ENCODE results near the gene YTHDF1. TPM values are rescaled to one million over a fixed set of nuclear protein-coding genes. Genes with fewer than 3 reads are reported as not detected.
"Not testable (repeated sequence)": the region's sequence is repeated elsewhere in the genome, so short reads cannot be mapped to it uniquely, and the experiment has no call there.

YTHDF1 gene
- total RNA-seq, 2 experiments from 2014 or later = 42.6 to 43.9 TPM

DNA sequence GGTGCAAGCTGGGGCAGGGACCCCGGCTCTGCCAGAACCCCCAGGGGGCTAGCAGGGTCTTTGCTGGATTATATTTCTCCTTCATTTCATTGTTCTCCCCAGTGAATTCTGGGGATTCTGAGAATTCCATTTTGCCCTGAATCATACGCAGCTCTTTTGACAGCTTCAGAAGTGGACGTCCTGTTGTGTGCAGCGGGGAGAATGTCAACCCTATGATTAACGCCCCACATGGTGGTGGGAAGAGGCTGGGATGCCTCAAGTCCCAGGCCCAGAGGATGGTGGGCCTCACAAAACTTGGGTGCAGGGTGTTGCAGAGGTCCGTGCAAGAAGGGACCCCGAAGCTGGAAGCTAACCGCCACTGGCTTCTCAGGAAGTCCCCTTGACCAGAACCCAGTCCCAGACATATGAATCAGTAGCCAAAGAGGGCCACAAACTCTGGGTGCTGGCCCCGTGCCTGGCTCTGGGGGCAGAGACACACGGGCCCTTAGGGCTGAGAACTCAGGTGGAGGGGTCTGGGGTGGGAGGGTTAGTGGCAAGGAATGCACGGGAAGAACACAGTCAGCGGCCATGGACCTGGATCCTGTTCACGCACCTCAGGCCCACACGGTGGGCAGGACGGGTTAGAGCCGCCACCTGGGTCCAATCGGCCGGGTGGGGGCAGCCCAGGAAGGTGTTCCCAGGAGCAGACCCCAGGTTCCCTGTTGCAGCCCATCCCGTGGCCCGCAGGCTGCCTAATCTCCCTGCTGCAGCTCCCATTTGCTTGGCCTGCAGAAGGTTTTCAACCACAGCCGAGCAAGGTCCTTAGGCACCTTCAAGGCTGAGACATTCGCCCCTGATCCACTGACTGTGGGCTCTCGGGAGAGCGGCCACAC, 51.2 kb downstream of the YTHDF1 start:
- POLR2A ChIA-PET = no interaction called here
- CTCF ChIA-PET = no interaction called here

DNA sequence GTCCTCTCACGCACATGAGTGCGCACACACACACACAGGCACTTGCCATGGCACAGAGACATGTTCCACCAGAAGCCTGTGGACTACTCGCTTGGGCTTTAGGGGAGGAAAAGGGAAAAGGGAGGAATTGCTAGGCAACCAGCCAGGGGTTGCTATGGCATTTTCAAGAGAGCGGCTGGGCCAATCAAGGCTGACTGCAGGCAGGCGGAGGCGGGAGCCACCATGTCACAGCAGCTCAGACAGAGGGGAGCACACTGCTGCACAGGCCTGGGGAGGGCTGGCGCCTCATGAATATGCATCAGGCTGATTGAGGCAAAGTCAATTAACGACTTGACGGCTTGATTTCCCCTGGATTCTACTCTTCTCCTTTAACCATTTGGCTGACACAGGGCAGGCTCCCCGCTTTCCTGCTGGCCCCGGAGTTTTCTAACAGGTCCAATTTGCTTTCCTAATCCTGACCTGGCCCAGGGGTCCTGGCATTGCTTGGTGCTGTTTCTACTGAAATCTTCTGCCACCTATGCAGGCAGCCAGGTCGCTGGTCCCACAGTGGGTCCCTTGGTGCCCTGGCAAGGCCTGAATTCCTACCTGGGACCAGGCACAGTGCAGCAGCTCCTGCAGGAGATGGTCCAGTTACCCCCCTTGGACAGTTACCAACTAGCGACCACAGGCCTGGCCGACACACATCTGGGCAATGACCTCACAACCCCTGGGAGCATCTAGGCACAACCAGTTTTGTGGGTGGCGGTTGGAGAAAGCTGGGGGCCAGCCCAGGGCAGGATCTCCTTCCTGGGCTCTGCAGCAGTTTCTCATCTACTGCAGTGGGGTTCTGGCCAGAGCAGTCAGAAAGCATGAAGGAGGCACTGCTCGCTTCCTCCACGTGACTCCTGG, 52.1 kb downstream of the YTHDF1 start:
- POLR2A ChIA-PET = no interaction called here
- CTCF ChIA-PET = no interaction called here

DNA sequence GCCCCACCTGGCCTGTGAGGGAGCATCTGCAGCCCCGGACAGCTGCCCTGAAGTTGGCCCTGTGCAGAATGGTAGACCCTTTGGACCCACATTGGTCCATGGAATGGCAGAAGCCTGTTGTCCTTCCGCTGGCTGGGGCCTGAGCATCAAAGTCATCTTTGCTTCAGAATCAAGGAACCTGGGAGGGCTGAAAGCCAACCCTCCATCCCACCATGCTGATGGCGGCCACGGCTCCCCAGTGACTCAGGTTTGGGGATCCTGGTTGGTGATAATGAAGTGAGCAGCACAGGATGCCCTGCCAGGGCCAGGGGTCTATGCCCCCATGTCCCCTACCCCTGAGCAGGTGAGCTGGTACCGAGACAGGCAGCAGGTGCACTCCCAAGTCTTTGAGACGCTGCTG, 52.8 kb downstream of the YTHDF1 start:
- CTCF ChIA-PET = no interaction called here
- POLR2A ChIA-PET = no interaction called here

DNA sequence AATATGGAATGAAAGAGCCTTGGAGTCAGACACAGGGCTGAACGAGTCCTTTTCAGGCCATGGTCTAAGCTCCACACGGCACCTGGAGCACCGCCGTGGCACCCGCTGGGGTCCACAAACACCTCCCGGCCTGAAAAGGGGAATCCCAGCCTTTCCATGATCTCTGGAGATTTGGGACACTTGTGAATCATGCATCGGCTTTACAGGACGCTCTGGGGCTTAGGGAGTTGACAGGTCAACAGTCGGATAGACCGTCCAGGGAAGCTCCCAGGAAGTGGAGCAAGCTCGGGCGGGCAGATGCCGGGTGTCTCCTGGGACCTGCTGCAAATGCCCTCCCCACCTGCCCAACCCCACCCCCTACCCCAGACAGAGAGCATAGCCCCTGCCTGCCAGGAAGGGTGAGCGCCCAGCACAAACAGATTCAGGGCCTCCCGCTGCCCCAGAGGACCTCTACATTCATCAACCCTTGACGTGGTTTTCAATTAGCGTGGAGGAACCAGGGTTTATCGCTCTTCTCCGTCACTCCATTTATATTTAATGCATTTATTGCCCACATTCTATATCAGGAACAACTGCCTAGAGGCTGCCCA, 53.6 kb downstream of the YTHDF1 start:
- POLR2A ChIA-PET = no interaction called here
- CTCF ChIA-PET = no interaction called here

DNA sequence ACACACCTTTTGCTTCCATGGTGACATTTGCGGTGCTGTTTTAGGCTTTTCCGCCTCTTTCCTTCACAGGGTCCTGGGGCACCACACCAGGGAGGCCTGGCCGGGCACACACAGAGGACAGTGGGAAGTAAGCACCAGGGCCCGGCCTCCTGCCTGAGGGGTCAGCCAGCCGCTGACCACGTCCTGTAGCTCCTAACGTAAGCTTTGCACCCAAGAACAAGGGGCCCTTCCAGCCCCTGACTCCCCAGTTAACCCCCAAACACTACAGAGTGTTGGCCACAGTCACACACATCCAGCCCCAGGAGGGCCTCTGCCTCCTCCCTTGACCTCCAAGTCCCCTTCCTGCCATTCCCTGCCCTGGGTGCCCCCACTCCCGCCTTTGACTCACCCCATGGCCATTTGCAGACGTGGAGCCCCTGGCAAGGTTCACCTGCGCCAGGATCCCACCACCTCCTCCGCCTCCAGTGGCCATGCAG, 54.7 kb downstream of the YTHDF1 start:
- ChIA-PET CTCF (no interaction called here), POLR2A (no interaction called here)

DNA sequence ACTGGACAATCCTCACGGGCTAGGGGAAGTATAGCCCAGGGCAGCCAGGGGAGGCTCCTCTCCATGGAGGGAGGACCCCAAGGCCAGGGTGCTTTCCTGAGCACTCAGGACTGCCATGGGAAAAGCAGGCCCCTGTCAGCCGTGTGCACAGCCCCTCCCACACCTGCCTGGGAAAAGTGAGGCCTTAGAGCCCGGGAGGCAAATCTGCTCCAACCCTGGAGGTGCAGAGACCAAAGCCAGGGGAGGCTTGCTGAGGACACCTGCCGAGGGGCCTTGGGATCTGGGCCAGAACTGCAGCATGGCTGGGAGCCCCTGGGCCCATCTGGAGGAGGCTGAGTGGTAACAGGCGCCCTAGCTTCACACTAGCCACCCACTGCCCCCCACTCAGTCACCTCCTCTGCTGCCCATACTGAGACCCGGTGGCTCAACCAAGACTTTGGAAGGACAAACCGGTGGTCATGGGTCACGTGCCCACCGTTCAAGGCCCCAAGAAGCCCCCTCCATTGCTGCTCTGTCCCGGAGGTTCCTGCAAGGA, 55.2 kb downstream of the YTHDF1 start:
- POLR2A ChIA-PET = no interaction called here
- CTCF ChIA-PET = no interaction called here

DNA sequence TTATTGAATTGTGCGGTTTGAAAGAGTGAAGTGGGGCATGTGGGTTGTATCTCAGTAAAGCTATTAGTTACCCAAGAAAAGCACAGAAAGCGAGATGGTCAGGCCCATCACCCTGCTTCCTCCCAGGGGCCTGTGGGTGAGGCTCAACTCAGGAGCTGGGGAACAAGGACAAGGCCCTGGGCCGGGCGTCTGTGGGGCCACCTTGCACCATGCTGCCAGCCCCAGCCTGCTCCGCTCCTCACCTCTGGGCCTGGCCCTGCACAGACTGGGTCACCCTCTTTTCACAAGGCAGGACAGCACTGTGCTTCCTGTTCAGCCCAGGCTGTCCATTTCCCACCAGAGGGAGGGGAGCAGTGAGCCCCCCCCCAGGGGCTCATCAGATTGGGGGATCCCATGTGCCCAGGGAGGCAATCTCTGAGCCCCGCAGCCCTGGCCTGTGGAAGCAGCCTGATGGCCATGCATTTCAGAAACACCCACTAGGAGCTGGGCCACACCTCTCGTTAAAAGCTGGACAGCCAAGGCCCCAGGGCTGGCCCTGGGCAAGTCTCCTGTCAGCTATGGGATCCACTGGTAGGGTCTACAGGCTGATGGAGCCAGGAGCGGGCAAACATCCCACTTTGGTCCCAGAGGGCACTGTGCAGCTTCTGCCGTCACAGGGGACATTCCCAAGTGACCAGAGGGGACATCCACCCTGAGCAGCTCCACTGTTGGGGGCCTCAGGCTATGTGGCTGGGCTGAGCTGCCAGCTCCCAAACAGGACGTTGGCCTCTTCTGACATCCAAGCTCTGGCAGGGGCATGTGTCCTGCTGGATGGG, 55.9 kb downstream of the YTHDF1 start:
- CTCF ChIA-PET = no interaction called here
- POLR2A ChIA-PET = no interaction called here

DNA sequence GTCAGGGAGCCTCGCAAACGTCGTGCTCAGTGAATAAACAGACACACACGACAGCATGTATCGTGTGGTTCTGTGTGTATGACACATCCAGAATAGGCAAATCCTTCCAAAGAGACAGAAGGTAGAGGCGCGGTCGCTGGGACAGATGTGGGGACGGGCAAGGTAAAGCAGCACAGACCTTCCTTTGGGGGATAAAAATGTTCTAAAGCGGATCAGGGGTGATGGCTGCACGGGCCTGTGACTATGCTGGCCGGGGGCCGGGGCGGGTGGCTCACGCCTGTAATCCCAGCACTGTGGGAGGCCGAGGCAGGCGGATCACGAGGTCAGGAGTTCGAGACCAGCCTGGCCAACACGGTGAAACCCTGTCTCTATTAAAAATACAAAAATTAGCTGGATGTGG, 56.7 kb downstream of the YTHDF1 start:
- CTCF ChIA-PET, POLR2A ChIA-PET: not testable (repeated sequence)

DNA sequence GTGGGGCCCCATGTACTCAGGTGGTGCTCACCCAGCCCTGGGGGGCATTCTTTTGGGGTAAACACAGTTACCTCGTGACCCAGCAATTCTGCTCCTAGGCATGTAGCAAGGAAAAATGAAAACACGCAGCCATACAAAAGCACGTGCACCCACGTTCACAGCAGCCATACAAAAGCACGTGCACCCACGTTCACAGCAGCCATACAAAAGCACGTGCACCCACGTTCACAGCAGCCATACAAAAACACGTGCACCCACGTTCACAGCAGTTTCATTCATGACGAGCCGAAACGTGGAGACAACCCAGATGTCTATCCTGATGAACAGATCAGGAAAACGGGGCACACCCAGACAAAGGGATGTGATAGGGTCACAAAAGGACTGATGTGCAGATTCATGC, 57.1 kb downstream of the YTHDF1 start:
- POLR2A ChIA-PET = no interaction called here
- CTCF ChIA-PET = no interaction called here

DNA sequence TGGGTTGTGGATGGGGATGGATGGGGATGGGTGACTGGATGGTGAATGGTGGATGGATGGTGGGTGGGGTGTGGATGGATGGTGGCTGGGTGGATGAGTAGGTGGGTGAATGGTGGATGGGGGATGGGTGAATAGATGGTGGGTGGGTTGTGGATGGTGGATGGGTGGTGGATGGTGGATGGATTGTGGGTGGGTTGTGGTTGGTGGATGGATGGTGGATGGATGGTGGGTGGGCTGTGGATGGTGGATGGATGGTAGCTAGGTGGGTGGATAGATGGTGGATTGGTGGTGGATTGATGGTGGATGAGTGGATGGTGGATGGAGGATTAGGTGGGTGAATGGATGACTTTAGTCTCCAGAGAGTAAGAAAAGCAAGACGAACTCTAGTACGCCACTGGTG, 57.6 kb downstream of the YTHDF1 start:
- CTCF ChIA-PET = no interaction called here
- POLR2A ChIA-PET = no interaction called here

DNA sequence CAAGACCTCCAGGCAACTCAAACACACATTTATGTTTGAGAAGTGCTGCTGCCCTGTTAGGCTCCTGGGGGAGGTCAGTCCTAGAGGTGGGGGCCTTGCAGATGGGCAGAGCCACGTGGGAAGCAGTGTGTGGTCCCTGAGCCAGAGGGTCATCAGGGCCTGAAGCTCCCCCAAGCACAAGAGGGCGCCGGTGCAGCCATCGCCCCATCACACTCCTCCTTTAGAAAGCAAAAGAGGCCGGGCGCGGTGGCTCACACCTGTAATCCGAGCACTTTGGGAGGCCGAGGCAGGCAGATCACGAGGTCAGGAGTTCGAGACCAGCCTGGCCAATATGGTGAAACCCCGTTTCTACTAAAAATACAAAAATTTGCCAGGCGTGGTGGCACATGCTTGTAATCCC, 58.5 kb downstream of the YTHDF1 start:
- POLR2A ChIA-PET, CTCF ChIA-PET: not testable (repeated sequence)

DNA sequence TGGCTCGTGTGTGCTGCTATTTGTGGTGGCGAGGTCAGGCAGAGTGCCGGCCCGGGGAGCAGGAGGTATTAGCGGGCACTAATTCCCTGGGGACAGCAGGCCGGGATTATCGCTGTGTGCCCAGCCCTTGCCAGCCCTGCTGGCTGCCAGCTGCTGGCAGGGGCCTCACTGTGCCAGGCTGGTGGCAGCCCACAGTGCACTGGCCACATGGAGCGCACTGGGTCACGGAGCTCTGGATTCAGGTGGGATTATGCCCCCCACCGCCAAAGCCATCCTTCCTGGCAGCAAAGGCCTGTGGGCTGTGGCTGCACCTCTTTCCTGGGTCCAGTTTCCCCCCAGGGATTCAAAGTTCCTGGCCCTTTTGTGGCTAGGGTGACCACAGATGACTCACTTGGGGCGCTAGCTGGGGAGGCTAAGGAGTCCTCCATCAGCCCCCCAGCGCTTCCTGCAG, 59.7 kb downstream of the YTHDF1 start:
- CTCF ChIA-PET = no interaction called here
- POLR2A ChIA-PET = no interaction called here

DNA sequence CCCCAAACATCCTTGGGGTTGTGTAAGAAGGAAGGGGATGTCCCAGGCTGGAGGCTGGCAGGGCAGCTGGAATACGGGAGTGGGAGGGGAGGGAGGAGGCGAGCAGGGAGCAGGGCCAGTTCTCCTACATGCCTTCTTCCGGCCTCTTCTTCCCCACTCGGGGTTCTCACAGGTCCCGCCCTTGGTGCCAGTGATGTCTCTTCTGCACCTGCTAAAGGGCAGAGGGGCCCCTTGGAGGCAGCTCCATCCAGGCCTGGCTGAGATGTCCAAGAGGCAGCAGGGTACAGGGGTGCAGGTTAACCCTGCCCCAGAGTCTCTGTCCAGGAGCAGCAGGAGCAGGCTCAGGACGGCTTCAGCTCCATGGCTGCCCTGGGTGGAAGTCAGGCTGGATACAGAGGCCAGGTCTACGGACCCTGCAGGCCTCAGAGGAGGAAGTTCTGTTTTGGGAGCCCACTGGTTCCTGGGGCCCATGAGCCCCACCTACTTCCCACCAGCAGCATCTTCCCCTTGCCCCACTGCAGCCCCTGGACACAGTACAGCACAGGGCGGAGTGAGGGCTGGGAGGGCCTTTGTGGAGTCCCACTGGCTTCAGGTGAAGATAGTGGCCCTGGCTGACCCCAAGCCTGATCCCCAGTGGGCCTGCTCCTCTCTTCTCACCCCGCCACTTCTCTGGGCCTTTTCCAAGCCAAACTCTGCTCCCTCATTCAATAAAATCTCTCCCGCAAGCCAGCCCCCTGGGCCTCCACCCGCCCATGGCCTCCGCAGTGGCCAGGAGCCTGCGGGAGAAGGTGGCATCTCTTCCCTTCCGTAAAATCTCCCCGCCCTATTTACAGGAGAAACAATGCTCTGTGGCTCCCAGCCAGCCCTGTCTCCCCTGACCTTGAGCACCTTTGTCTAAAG, 60.4 kb downstream of the YTHDF1 start:
- ChIA-PET CTCF (no interaction called here), POLR2A (no interaction called here)

DNA sequence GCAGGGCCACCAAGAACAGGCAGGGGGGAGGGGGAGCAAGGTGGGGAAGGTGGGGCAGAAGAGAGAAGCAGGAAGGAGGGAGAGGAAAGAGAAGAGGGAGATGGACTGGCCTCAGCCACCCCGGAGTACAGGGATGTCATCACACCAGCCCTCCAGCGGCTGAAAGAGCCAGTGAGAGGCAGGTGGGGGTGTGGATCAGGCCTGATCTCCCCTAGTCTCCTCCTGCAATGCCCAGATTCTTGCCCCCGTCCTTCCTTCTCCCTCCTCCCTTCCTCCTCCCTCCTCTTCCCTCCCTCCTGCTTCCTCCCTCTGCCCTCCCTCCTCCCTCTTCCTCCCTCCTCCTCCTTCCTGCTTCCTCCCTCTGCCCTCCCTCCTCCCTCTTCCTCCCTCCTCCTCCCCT, 61.5 kb downstream of the YTHDF1 start:
- CTCF ChIA-PET = no interaction called here
- POLR2A ChIA-PET = no interaction called here

DNA sequence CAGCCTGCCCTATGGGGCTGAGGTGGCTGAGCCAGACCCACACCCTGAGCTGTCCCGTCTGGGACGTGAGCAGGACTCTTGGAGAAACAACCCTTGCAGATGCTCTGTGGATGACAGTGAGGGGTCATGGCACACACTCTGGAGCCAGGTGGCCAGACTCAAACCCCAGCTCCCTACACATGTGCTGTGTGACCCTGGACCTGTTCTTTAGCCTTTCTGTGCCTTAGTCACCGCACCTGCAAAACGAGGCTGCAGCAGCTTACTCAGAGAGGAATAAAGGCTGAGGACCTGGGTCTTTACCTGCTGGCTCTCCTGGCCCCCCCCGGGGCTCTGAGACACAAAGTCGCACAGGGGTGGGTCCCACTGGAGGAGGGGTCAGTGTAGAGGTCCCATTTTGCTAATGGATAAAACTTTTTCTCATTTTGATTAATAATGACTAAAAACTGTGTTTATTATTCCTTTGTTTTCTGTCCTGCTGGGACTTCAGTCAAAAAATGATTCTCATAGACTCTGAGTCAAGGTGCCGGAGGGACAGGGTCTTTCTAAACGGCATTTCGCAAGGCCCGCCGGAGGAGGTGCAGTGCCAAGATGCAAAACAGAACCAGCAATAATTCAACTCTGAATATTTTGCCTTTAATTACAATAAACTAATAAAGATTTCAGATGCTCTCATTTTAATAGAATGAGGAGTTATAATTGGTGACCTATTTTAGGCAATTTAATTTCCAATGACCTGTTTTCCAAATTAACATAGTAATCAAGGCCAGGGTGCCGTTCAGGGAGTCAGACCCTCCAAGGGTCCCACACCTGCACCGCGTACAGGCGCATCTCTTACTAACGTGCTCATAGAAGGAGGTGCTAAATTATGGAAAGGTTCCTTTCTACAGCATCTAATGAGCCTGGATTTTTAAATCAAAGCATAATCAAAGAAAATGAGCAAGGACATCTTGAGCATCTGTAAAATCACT, 62.4 kb downstream of the YTHDF1 start:
- ChIA-PET CTCF (no interaction called here), POLR2A (no interaction called here)

DNA sequence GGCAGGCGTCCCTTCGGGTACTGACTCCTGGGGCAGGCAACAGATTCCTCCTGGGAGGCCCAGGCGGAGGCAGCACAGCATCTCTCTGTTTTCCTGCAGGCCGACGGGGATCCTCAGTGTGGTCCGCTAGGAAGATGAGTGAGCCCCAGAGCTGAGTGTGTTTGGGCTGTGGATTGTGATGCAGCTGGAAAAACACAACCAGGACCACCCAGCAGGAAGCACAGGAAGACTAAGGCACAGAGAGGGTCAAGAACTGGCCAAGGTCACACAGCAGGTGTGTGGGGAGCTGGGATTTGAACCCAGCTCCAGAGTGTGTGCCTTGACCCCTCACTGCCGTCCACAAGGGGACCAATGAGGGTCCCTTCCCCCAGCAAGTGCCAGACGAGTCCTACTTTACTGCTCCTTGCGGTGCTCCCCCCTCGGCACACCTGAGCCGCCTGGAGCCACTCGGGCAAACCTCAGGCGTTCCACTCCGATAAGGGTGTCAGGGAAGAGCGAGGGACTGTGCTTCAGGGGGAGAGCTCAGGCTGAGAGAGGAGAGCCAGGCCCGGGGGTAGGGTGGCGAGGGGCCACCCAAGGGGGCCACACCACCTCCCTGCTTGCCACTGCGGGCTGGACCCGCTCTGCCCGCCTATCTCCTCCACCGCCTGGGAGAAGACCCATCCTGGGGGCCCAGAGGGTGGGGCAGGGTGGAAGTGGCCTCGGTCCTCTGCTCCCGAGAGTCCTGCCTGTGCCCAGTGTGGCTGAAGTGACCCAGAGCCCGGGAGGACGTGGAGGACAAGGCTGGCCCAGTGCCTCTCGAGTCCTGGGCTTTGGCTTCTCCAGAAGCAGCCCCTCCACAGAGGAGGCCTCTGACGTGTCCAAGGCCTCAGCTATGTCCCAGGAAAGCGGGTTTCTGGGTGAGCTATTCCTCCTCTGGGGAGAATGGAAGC, 63.3 kb downstream of the YTHDF1 start:
- POLR2A ChIA-PET = no interaction called here
- CTCF ChIA-PET = no interaction called here

All from activated CD8-positive, alpha-beta memory T cell treated with anti-CD3 and anti-CD28 coated beads for 36 hours (primary cell).